Measurements from ENCODE around the gene ISYNA1.

The ISYNA1 gene

GRCh38 chr19:18430417-18431144, 7.4 kb downstream of the ISYNA1 start:
- DNase-seq: no peak

DNA sequence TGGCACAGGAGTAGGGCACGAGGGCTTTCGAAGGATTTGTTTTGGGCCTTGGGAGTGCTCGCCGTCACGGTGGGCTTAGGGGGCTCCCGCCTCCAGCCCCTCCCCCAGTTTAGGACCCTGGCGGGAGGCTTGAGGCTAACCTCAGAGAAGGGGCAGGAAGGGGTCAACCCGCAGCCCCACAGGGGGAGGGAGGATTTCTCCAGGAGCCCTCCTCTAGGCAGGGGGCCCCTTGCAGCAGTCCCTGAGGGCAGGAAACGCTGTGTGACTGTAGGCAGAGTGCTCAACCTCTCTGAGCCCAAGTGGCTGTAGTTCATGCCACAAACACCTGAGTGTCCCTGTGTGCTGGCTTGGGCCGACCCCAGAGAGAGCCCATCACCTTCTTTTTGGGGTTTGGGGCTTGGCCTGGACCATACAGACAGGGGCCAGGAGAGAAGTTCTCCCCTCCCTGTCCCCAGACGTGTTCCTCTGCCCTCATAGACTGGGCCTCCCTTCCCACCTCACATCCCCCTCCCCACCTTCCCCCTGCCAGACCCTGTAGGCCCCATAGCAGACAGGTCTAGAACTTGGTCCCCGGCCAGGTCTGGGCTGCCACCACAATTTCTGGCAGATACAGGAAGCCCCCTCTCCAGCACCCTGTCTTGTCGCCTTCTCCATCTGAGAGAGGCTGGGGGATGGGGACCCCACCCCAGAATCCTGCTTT, 8.1 kb downstream of the ISYNA1 start:
- no peak for DNase-seq

GRCh38 chr19:18428787-18429674, 8.9 kb downstream of the ISYNA1 start:
- DNase-seq: peak; percentile 72

DNA sequence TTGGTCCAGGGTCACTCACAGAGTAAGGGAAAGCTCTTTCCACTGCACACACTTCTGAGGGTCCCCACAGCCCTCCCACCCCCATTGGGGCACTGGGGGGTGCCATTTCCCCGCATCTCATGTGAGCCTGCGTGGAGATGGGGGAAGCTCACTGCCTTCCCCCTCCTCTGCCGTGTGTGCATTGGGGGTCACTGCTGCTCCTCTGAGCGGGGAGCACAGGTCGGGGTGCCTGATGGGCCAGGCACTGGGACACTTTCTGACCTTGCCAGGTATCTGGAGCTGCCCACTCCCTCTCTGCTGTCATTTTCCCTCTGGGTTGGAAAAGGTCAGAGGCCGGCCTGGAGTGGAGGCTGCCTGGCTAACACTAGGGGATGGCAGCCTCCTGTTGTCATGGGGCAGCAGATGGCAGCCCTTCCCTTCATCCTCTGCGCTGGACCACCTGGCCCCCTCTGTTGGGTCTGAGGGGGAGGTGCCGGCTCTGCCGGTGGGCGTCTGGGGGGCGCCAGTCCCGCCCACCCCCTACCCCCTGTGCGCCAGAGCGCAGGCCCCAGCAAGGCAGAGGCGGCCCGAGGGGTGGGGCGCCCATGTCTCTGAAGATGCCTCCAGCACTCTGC, 9.7 kb downstream of the ISYNA1 start:
- no peak for DNase-seq

- DNase-seq: no peak
These were observed 10.2 kb downstream of the ISYNA1 start for GRCh38 chr19:18427743-18428113.

- DNase-seq: no peak
These were observed 10.7 kb downstream of the ISYNA1 start for GRCh38 chr19:18427080-18427742.

- DNase-seq: no peak
These were observed 11.5 kb downstream of the ISYNA1 start for GRCh38 chr19:18426416-18426767.

GRCh38 chr19:18425515-18426415, 12.2 kb downstream of the ISYNA1 start:
- DNase-seq: no peak

DNA sequence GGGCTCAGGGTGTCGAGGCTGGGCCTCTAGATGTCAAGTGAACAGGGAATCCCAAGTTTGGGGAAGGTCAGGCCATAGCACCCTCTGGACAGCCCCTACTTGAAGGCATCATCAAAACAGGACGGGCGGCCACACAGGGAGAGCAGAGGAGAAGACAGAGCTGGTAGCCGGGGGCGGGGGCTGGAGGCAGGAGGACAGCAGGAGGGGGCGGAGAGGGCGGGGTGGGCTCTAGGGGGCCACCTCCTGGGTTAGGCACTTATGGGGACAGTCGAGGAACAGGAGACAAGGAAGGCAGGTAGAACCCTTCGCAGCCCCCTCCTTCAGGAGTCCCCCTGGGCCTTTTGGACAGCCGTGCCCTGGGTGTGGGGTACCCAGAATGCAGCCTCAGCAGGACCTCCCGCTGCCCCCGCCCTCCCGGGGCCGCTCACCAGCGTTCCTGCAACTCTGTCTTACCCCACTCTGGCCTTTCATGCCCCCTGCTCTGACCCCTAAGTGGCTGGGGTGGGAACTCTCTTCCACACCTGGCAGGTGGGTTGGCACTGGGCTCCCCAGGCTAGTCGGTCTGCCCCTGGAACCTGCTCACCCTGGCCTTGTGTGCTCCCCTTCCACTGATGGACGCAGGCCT, 12.9 kb downstream of the ISYNA1 start:
- no peak for DNase-seq

- no peak for DNase-seq
These were observed 13.6 kb downstream of the ISYNA1 start for GRCh38 chr19:18424122-18424889.

DNA sequence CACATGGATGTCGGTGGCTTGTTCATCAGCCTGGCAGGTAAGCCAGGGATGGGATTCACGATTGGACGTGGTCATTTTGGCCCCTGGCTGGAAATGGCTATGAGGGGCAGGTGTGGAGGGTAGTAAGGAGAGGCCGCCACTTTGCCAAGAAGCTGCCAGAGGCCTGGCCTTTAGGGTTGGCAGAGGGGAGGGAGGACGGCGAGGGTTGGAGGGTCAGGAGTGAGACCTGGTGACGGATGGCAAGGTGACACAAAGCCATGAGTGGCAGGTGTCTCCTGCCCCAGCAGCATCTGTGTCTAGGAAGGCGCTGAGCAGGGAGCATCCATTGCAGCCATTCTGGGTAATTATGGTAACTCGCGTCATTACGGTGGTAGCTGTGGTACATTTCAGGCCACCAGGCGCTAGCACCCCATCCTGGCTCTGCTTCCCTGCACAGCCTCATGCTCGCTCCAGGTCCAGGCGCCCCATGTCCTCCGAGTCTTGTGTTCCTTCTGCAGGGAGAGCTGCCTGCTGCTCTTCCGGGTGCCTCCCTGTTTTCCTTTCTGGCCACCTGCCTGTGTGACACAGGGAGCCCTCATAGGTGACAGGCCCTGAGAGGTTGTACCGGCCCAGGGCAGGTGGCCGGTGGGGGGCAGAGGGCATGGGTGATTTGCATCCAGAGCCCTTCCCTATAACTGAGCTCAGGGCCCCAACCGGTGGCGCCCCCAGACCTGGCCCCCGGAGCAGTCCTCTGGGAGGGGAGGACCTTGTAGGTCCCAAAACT, 14.5 kb downstream of the ISYNA1 start:
- no peak for DNase-seq

- DNase-seq: peak; percentile 32
These were observed 15.3 kb downstream of the ISYNA1 start for GRCh38 chr19:18422530-18423191.

GRCh38 chr19:18421371-18421959, 16.5 kb downstream of the ISYNA1 start:
- DNase-seq: no peak

GRCh38 chr19:18420930-18421329, 17.0 kb downstream of the ISYNA1 start:
- DNase-seq: no peak

DNA sequence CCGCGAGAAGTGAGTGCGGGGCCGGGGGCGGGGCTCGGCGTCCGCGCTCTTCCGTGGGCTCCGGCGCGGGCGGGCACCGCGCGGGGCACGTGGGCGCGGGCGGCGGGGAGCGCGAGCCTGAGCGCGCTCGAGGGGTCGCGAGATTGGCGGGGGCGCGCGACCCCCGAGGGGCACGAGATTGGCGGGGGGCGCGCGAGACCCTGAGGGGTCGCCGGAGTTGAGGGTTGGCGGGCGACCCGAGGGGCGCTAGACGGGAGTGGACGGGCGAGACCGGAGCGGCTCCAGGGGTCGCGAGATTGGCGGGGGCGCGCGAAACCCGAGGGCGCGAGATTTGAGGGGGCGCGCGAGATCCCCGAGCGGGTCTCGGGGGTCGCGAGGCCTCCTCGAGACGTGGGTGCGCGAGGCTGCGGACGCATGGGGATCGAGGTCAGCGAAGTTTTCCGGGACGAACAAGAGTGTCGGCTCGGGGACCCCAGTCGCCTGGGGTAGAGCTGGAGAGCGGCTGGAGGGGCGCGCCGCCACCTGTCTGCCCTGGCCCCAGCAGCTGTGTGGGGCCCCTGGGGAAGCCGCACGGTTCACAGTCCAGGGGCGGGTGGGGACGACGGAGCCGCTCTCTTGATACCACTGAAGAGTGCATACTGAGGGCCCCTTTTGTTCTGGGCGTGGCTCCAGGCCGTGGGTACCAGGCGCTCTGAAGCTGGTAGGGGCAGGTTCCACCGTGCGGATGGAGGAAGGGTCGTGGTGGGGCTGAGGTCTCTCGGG, 18.1 kb downstream of the ISYNA1 start:
- DNase-seq: peak; percentile 63

- peak; percentile 73 for DNase-seq
These were observed 18.7 kb downstream of the ISYNA1 start, which contains the start of gene SSBP4 for GRCh38 chr19:18419195-18419698. Gene SSBP4, plus strand, starts transcription at chr19:18419398. Its CDS starts 251 bp downstream, at chr19:18419649.

- peak; percentile 58 for DNase-seq
These were observed 19.3 kb downstream of the ISYNA1 start for GRCh38 chr19:18418483-18419194.

All from stimulated activated naive CD4-positive, alpha-beta T cell treated with Interleukin-2 at 50 U/mL for 16 hours (primary cell).